GM21367 (cell line): ENCODE data around the gene POLN.

Experiments
- ATAC-seq: cut with Tn5 transposase; IDR thresholded peaks from one replicate; pipeline ENCODE4 v1.9.1; 2021; ENCODE audit not compliant: unreplicated experiment

POLN gene

DNA sequence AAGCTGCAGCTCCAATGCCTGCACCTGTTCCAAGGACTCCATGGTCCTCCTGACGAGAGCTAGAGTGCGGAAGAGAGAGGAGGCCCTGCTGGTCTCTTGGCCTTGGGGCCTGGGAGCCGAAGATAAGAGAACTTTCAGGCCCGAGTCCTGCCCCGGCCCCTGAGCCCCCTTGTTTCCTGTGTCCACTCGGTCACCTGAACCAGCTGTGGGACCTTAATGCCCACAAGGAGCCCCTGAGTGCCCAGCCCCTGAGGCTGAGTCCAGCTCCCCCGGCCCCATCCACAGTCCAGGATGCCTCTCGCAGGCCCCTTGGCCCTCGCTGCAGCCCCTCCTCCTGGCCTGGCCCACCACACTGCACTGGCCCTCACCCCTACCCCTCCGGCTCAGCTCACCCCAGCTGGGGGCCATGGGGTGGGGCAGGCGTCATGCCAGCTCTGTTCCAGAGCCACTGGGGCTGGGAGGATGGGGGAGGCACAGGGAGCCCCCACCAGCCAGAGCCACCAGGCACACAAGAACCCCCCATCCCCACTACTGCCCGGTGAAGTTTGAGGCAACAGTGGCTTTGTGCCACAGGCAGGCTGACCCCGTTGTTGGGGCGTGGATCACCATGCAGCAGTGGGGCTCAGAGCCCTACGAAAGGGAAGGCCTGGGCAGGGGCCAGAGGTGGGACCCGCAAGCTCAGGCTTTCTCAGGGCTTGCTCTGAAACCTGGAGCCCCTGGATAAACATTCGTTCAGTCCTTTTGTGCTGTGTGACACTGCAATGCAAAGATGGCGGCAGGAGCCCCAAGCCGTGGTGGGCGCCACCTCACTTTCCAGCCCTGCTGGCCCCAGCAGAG, 168.7 kb downstream of the POLN start:
- no peak for ATAC-seq

- no peak for ATAC-seq
Observed at GRCh38 chr4:2071912-2072867, 169.7 kb downstream of the POLN start.

DNA sequence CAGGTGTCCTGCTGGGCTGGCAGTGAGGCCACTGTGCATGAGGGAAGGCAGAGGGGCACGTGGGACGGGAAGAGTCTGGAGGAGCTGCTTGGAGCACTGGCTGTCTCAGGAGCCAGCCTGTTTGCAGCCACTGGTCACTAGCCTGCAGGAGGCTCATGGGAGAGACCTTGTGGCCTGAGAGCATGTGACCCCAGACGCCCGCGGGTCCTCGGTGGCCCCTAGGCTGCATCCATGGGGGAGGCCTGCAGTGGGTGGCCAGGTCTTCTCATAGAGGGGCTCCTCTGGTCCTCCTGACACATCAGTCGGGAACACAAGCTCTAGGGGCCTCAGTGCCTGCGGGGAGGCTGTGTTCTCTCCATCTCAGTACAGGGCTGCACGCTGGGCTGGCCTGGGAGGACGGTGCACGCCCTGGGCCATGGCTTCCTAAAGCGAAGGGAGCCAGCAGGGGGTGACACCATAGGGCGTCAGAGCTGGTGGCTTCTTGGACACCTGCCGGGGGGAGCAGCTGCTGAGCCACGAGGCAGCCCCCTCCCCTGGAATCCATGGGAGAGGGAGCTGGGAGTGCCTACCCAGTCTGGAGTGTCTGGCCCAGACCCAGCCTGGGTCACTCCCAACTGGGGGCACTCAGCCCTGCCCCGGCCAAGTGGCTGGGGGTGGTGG, 170.5 kb downstream of the POLN start:
- no peak for ATAC-seq

DNA sequence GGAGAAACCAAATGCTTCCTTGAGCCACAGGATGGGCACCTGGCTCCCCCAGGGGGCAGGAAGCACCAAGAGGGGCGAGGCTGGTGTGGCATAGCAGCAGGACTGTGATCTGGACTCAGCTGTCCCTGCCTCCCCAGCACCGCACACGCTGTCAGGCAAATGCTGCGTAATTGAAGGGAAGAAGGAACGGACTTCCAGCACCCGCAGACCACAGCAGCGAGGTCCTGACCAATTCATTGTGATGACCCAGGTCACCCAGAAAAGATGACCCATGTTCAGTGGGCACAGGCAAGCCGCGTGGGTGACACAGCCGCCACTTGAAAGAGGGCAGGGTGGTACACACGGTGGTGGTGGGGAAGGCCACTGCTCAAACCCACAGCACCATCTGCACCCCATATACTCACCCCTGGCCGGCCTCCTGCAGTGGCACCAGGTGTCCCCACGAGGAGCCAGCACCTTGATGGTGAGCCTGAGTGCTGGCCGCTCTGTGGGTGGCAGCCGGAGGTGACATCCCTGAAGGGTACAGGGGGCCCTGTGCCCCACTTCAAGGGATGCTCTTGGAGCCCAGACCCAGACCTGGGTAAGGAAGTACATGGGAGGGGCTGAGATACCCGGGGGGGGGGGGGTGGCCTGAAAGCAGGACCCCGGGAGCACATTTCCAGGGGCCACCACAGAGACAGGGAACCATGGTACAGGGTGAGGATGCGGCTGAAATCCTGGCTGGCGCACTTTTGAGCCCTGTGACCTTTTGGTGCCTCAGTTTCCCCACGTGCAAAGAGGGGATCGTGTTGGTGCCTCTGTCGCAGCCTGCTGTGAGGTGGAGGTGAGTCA, 171.3 kb downstream of the POLN start:
- no peak for ATAC-seq

- no peak for ATAC-seq
Observed at GRCh38 chr4:2069986-2070385, 171.9 kb downstream of the POLN start.

- ATAC-seq = no peak
Observed at GRCh38 chr4:2069161-2069971, 172.6 kb downstream of the POLN start.

DNA sequence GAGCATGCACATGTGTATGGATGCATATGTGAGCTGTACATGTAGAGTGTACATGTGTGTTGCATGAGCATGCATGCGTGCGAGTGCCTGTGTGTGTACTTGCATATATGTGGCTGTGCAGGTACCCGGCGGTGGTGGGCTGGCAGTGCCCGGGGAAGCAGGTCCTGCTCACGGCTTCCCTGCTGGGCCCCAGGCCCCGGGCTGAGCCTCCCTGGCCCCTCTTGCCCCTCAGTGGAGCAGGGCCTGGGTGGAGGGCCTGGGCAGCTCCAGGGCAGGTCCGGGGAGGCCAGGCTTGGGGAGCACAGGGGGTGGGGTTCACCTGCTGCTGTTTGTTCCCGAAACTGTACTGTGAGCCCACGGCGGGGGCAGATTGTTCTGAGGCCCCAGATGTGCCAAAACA, 173.4 kb downstream of the POLN start:
- ATAC-seq = no peak

DNA sequence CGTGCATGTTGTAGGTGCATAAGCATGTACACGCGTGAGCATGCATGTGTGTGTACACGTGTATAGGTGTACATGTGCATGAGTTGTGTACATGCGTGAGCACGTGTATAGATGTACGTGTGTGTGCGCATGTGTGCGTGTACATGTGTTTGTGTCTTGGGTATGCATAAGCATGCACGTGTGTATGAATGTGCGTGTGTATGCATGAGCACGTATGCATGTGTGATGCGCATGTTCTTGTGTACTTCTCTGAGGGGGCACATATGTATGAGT, 173.8 kb downstream of the POLN start:
- ATAC-seq = no peak

GRCh38 chr4:2067446-2068197, 174.3 kb downstream of the POLN start:
- no peak for ATAC-seq

- ATAC-seq = no peak
Observed at GRCh38 chr4:2066571-2067445, 175.1 kb downstream of the POLN start.

DNA sequence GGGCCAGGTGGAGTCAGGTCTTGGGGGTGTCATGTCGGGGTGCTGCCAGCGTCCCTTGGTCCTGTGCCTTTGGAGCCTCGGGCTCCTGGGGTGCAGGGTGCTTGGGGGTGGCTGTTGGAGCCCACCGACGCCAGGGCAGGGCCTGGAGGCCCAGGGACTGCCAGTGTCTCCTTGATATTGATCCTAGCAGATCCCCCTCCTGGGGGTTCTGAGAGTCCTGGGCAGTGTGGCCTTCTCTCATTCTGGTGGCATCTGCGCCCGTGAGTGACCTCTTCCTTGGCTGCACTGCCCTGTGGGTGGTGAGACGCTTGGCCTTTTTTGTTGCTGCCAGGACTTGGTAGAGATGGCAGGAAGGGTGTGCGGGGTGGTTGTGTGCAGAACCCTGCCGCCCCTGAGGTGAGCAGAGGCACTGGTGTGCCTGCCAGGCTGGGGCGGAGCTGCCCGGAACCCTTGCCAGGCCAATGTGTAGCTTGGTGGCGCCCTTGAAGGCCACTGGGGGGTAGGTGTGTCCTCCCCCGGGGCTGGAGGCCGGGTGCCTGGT, 175.8 kb downstream of the POLN start:
- no peak for ATAC-seq

DNA sequence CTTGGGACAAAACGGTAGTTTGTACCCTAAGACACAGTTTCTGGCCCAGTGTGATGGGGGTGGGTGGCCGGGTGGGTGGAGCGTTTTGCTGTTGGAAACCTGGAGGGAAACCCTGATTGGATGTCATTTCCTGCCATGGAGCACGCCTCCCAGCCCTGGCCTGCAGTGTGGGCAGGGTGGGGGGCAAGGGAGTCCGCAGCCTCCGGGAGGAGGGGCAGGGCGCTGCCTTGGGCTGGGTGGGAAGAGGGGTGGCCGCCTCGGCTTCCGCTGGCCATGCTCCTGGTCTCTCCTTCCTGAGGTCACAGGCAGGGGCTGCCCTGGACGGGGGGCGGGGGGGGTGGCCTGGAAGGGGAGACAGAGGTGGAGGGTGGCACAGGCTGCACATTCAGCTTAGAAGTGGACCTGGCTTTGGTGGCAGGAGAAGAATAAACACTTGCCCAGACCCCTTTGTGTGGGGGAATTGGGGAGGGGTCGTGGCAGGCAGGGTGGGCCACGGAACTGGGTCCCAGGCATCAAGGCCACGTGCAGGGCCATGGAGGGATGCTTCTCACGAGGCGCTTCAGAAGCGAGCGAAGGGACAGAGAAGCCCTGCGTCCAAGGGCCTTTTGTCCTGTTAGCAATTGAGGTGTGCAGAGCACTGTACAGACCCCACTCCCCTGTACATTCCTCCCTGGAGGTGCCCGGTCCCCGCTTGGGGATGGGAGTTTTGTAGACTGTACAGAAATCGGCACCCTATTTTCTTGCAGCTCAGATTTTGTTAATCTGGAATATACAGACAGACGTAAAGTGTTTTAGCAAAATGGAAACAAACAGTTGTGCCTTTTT, 176.6 kb downstream of the POLN start:
- no peak for ATAC-seq

GRCh38 chr4:2064276-2064991, 177.5 kb downstream of the POLN start:
- no peak for ATAC-seq

GRCh38 chr4:2063557-2064275, 178.2 kb downstream of the POLN start:
- no peak for ATAC-seq

DNA sequence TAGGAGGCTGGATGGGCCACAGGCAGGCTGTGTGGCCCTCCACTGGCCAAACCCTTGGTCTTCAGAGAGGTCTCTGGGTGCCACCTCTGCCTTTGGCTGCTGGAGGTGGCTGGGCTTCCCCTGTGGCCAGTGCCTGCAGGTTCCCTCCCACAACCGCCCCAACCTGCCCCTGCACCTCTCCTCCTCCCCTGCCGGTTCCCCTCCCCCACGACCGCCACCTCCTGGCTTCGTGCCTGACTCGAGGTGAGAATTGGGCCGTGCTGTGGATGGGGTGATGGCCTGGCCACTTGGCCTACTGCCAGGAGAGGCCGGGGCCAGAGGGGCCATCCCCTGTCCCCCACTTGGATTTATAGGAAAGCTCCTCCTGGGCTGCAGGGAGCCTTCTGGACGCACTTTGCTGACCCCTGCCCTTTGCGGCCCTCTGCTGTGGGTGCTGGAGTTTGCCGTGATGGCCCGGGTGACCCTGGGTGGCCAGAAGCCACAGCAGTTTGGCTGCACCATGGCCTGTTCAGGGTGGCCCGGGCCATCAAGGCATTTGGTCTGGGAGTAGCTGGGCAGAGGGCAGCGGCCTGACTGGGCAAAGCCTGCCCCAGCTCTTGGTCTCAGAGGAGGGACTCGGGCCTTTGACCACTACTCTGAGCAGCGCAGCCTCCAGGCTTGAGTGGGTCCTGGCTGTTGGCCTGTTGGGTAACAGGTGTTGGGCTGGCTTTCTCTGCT, 179.0 kb downstream of the POLN start:
- ATAC-seq = no peak
